NCI-H2227 (cell line): ENCODE measurements around the gene DAPK3.
"Not testable (repeated sequence)": the region's sequence is repeated elsewhere in the genome, so short reads cannot be mapped to it uniquely, and the experiment has no call there.

ENCODE experiments used
- DNase-seq: peaks from one replicate; lab custom pipeline; 2025; ENCODE audit not compliant: unreplicated experiment; lab: John Stamatoyannopoulos, UW

The DAPK3 gene

GRCh38 chr19:3955688-3956087 lies 15.2 kb downstream of the DAPK3 start:
- no peak for DNase-seq

- DNase-seq, result not testable (repeated sequence)
These were observed 15.6 kb downstream of the DAPK3 start for GRCh38 chr19:3955276-3955675.

DNA sequence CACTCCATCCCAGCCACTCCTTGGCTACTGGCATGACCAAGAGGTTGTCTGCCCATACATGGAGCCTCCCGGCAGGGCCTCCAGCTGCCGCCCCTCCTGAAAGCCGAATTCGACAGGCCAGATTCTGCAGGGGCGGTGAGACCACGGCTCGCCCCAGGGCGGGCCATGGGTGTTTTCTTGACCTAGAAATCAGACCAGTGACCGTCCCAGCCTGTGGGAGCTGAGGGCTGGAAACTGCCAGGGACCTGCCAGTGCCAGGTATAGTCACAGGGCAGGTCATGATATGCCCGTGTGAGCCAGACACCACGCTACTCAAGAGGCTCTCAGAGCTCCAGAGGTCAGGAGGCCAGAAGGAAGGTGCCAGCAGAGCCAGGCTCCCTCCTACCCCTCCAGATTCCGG lies 16.8 kb downstream of the DAPK3 start:
- no peak for DNase-seq

DNA sequence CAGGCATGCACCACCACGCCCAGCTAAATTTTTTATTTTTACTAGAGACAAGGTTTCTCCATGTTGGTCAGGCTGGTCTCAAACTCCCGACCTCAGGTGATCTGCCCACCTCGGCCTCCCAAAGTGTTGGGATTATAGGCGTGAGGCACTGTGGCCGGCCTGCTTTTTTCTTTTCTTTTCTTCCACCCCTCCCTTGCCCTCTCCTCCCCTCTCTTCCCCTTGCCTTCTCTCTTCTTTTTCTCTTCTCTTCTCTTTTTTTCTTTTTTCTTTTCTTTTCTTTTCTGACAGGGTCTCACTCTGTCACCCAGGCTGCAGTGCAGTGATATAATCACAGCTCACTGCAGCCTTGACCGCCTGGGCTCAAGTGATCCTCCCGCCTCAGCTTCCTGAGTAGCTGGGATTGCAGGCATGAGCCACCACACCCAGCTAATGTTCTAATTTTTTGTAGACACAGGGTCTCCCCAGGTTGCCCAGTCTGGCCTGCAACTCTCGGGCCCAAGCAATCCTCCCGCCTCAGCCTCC lies 18.1 kb downstream of the DAPK3 start:
- DNase-seq, result not testable (repeated sequence)

- no peak for DNase-seq
These were observed 19.7 kb downstream of the DAPK3 start for GRCh38 chr19:3950871-3951861.

DNA sequence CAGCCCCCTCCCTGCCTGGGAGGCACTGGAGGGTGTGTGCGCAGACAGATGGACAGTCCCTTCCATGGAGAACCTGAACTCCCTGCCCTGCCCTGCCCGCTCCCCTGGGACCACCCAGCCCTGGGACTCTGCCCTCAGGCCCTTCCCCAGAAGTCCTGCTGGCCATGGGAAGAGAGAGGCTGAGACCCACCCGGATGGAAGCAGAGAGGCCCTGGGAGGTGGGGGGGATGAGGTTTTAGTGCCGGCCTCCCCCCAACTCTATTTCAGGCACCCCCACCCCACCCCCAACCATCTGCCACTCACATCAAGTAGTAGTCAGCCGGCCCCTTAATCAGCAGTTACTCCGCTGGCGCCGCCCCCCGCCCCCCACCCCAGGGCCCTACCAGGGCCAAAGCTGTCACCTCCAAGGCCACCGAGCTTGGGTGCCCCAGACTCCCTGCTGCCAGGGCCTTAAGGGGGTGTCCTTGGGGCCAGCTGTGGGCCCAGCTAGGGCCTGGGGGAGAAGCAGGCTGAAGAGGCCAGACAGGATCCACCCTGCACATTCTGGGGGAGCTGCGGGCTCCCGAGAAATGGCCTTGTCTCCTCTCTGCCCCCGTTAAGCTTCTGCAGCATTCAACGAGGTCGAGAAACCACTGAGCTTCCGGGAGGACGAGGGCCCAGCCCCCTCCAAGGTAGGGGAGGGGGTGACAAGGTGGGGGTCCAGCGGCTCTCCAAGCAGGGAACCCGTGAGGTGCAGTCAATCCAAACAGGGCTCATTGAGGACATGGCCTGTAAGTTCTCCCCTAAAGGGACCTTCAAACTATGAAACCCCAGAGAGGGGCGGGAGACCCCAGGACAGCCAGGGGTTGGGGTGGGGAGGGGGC lies 20.7 kb downstream of the DAPK3 start:
- no peak for DNase-seq

GRCh38 chr19:3949294-3949693 lies 21.6 kb downstream of the DAPK3 start:
- DNase-seq, result no peak

DNA sequence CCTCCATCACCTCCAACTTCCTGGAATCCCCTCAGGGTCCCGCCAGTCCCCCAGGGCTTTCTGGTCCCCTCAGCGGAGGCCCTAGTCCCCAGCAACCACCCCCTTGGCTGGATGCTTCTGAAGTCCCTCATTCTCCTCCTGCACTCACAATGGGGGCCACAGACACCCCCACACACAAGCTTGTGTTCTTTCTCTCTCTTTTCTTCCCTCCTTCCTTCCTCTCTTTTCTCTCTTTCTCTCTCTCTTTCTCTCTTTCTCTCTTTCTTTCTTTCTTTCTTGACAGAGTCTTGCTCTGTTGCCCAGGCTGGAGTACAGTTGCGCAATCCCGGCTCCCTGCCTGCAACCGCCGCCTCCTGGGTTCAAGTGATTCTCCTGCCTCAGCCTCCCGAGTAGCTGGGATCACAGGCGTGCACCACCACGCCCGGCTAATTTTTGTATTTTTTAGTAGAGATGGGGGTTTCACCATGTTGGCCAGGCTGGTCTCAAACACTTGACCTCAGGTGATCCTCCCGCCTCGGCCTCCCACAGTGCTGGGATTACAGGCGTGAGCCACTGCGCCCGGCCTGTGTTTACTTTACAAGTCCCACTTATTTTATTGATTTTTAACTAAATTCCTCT lies 23.5 kb downstream of the DAPK3 start:
- DNase-seq, result not testable (repeated sequence)

GRCh38 chr19:3945838-3946237 lies 25.1 kb downstream of the DAPK3 start:
- no peak for DNase-seq

- DNase-seq, result no peak
These were observed 26.7 kb downstream of the DAPK3 start for GRCh38 chr19:3944018-3944721.

DNA sequence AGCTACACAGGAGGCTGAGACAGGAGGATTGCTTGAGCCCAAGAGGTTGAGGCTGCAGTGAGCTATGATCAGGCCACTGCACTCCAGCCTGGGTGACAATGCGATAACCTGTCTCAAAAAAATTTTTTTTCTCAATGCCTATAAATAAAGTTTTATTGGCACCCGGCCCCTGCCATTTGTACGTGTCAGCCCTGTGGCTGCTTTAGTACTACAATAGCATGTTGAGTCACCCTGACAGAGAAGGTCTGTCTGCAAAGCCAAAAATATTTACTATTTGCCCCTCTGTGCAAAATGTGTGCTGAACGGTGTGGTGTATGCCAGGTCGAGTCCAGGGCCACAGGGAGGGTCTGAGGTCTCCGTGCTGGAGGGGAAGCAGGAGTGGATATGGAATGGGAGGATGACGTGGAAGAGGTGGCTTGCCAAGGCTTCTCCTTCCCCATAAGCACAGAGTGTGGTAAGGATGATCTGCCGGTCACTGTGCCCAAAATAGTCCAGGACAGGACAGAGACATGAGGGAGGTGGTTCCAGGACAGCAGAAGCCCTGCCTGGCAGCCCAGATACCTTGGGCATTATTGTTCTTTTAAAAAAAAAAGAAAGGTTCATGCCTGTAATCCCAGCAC lies 28.0 kb downstream of the DAPK3 start:
- no peak for DNase-seq

- not testable (repeated sequence) for DNase-seq
These were observed 32.5 kb downstream of the DAPK3 start for GRCh38 chr19:3938300-3938950.

DNA sequence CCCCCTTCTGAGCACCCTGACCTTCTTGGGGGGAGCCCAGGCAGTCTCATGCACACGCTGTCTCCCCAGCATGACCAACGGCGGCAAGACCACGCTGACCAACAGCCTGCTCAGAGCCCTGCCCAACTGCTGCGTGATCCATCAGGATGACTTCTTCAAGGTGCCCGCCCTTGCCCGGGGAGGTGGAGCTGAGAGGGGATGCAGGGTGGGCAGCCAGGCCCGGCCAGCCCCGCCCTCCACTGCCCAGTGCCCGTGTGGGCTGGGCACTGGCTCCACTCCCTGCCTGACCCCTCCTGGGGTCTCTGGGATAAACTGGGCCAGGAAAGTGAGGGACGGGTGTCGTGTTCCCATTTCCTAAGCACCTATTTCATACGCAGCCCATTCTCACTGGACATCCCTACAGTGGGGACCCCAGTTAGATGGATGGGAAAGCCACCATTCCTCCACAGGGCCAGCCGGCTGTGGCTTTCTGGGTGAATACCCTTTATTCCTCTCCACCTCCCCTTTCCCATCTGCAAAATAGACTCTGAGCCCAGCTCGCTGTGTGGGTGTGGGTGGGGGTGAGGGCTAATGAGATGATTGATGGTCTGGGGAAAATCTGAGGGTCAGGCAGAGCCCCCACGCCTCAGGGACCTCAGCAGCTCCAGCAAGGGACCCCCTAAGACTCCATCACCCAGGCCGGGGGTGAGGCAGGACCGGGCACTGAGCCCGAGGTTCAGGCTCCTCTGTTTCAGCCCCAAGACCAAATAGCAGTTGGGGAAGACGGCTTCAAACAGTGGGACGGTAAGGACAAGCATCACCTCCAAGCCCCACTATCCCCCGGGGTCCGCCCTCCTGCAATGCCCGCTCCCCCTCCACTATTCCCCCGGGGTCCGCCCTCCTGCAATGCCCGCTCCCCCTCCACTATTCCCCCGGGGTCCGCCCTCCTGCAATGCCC lies 34.1 kb downstream of the DAPK3 start:
- no peak for DNase-seq

- peak; percentile 24 for DNase-seq
These were observed 37.7 kb downstream of the DAPK3 start, which contains the start of gene NMRK2 for GRCh38 chr19:3932931-3933810. Gene NMRK2, plus strand, starts transcription at chr19:3933069. Its CDS starts 603 bp downstream, at chr19:3933672.

DNA sequence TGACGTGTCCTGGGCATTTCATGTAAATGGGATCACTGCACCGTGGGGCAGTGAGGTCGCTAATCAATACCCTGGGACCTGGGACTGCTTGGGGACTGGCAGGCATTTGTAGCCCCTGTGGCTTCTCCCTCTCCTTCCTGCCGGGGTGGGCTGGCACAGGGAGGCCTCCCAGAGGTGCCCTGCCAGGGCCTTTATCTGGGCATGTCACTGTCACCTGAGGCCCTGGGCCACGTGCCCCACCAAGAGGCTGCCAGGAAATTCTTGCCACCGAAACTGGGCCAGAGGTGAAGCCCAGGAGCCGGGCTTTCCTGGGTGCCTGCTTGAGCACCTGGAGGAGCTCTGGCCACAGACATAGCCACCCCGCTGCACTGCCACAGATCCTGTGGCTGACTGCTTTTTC lies 39.9 kb downstream of the DAPK3 start:
- DNase-seq, result no peak

- DNase-seq, result no peak
These were observed 47.0 kb downstream of the DAPK3 start for GRCh38 chr19:3923912-3924311.

DNA sequence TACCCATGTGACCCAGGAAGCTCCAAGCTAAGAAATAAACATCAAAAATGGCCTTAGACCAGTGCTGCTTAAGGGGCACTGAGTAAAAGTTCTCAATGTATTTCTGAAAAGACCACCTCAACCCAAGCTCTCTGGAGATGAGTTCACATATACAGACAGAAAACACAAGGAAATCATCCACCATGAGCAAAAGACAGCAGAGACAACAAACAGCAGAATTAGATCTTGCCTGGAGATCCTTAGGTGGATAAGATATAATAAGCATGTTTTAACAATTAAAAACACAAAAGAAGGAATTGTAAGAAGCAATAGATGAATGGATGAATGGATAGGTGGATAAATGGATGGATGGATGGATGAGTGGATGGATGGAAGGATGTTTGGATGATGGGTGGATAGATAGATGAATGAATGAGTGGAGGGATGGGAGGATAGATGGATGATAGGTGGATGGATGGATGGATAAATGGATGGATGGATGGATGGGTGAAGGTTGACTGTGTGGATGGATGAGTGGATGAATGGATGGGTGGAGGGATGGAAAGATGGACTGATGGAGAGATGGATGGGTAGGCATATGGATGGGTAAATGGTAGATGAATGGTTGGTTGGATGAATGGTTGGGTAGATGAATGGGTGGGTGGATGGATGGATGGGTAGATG lies 47.7 kb downstream of the DAPK3 start:
- DNase-seq, result no peak
